Measurements from ENCODE around the gene MEGF11.

Gene MEGF11

DNA sequence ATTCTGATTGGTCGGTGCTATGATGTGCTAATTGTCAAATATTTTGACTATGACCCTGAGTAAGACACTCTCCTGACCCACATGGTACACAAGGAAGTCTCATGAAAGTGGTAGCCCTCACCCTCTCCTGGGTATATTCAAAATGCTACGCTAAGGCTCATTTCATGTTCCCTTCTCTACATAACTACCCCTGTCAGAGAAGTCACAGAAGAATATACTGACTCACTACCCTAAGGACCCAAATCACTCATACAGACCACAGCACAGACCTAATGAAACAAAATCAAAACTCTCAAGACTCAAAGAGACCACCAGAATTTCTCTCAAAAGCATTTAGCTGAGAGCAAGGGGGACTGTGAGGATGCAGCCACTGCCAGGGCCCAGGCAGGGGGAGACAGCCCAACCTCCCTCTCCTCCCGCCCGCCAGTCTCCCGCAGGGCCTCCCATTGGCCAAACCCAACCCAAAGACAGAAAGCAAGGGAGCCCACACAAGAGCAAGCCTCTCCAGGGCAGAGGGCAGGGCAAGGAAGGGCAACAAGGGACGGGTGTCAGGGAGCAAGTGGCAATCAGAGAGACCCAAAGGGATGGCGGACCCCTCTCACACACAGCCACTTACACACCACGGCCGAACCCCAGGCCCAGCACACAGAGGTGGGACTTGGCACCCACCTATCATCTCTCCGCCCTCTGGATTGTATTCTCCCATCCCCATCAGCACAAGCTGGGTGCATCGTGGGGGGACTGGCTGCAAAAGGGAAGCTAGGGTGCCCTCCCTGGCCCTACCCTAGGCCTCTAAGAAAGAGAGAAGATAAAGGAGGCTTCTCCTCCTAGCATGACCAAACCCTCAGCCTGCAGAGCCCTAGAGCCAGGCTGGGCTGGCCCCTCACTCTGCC, 41.6 kb downstream of the MEGF11 start:
- no peak for DNase-seq

DNA sequence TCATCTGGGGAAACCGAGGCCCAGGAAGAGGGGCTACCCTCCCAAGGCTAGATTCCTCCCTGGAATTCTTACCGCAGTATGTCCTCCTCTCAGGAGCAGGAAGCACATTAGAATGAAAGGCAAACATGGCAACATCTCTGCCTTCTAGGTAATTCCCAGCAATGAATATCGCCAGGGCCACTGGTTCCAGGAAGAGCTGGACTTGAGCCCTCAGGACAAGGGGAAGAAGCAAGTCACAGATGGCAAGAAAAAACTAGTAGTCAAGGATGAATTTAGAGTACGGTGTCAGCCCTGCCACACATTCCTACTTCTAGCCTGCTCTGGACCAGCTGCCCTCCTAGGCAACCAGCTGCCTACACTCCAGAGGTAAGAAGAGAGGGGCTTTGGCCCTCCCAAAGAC, 42.9 kb downstream of the MEGF11 start:
- DNase-seq: no peak

DNA sequence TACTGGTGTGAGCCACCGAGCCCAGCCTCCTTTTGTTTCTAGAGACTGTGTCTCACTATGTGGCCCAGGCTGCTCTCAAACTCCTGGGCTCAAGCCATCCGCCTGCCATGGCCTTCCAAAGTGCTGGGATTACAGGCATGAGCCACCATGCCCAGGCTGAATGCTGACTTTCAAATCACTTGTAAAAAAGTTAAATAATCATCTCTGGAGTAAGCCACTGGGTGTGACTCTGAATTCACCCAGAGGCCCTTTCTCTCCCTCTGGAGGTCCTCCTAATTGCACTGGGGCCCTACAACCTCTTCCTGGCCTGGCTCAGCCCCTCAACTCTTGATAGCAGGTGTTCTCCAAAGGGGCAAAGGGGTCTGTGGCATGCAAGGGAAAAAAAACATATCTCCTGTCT, 54.8 kb downstream of the MEGF11 start:
- no peak for DNase-seq

DNA sequence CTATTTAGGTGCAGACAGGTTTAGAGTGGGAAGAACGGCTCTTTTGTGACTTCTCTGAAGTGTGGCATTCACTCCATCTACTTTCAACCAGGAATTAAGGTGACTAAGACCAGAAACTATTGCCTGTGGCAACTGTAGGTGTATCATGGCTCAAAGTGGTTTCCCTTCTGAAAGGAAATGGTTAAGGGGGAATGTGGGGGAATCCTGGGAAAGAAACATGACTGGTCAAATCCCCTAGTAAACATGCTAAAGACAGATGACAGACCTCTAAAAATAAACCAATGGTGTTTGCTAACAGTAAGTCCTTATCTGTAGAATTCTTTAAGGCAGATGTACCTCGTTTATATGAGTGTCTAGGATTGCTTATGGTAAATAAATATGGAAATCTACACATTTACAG, 56.9 kb downstream of the MEGF11 start:
- DNase-seq: no peak

DNA sequence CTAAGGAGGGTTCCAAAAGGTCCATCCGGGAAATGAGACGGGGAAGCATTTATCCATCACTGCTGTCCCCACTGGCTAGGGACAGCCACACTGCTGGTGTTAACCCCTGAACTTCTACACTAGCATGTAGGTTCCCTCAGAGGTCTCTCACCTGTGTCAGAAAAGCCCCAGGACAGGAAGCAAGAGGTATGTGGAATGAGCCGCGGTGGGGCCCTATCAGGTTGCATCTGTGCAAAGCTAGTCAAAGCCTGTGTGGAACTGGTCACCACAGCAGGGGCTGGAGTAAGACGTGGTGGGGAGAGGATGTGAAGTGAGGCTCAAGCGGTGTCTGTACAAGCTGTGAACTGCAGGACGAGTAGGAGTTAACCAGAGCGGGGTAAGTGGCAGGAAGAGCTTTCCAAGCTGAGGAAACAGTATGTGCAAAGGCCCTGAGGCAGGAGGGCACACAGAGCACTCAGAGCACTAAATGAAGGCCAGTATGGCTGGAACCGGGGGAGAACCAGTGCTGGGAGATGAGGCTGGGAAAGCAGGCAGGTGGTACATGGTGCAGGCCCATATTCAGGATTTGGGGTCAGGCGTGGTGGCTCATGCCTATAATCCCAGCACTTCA, 57.8 kb downstream of the MEGF11 start:
- no peak for DNase-seq

DNA sequence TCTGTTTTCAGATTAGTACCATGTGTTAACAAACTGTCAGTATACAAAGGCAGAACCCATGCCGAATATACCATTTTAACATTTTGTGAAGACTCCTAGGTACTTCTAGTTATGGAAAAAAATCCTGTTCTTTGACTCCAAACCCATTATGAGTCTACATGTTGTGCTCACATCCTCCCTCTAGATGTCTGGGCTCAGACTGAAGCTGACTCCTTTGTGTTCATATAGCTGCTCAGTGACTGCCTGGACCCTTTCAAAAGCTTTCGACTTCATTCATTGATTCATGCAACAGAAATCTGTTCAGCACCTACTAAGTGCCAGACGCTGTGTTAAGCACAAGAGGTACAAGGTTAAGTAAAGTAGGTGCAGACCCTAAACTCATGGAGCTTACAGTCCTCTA, 60.5 kb downstream of the MEGF11 start:
- DNase-seq: no peak

DNA sequence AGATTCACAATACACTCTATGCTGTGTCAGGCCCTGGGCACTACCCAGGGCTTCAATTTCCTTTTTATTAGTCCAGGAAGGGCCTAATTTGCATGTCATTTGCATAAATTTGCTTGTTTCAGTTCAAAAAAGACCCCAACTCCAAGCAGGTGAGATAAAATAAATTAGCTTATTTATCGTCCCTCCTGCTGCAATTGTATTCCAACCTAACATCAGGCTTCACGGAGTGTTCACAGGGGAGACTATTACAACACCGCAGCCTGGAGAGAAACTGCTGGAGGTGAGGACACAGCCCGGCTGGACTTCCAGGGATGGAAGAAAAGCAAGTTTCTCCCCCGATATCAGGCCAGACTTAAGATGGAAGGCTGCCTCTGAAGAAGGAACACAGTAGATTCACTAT, 62.8 kb downstream of the MEGF11 start:
- DNase-seq: peak; percentile 97

DNA sequence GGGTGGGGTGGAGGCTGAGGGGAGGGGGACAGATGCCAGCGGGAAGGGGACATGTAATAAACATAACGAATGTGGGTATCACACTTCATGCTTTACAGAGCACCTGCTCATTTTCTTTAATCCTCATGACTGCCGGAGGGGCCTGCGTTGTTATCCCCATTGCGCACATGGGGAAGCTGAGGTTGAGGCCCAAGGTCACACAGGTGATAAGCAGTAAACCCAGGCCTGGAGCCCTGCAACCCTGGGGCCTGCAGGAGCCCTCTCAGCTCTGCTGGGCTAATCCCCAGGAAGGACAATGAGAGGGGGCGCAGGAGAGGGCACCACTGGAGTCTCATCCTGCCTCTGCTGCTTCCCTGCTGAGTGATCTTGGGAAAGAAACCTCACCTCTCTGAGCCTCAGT, 64.3 kb downstream of the MEGF11 start:
- DNase-seq: no peak

DNA sequence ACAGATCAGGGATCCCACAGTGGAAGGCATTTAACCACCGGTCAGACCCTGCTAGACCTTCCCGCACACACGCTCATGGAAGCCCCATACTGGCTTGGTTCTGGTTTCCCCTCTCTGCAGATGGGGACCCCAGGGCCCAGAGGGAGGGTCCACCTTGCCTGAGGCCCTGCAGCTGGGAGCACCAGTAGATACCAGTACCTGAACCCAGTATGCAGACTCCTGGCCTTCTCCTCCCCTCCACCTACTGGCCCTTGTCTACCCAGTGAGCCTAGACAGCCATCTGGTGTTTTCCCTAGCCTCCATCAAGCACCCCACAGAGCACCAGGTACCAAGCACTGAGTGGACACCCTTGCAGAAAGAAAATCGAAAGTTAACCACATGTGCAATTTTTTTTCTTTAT, 65.1 kb downstream of the MEGF11 start:
- DNase-seq: peak; percentile 39

DNA sequence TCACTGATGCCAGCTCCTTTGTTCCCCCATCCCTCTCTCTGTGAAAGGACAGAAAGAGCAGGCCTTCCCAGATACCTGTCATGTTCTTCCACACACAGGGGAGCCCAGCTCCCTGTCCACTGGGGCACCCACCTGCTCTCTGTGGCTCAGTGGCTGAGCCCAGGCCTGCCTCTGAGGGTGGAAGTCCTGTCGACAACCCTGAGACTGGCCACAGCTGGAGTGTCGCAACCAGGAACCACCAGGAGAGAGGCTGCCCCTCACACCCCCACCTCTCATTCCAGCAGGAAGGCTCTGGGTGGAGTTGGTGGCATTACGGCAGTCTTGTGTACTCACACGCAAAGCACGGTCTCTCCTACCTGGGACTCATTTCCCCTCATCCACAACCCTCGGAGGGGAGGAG, 66.3 kb downstream of the MEGF11 start:
- DNase-seq: no peak

DNA sequence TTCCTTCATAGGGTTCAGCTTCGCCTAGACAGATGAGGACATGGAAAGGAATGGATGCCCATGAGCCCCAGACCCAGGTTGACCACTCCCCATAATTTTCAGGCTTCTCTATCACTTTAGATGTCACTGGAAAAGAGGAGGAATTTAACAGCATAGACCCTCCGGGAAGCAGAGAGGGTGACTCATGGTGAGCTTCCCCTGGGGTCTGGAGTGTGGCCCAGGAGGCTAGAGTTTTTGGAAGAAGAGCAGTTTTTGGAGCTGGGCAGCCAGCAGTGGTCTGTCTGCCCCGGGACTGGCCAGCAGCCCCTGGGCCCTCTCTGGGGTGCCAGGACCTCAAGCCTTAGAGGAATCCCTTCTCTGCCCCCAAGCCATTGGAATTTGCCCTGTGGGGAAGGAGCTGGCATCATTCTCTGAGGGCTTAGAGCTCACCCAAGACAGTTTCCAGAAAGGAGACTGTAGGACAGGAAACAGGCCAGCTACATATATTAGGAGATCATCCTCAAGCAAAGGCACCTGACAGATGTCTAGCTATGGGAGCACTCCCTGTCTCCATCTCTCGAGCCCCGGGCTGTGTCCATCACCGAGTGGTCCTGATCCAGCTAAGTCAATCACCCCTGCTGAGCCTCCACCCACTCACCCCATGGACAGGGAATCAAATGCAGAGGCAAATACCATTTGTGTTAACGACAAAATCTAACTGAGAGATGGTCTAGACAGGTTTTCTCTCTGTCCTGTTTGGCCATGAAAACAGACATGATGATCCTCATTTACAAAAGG, 67.3 kb downstream of the MEGF11 start:
- DNase-seq: no peak

DNA sequence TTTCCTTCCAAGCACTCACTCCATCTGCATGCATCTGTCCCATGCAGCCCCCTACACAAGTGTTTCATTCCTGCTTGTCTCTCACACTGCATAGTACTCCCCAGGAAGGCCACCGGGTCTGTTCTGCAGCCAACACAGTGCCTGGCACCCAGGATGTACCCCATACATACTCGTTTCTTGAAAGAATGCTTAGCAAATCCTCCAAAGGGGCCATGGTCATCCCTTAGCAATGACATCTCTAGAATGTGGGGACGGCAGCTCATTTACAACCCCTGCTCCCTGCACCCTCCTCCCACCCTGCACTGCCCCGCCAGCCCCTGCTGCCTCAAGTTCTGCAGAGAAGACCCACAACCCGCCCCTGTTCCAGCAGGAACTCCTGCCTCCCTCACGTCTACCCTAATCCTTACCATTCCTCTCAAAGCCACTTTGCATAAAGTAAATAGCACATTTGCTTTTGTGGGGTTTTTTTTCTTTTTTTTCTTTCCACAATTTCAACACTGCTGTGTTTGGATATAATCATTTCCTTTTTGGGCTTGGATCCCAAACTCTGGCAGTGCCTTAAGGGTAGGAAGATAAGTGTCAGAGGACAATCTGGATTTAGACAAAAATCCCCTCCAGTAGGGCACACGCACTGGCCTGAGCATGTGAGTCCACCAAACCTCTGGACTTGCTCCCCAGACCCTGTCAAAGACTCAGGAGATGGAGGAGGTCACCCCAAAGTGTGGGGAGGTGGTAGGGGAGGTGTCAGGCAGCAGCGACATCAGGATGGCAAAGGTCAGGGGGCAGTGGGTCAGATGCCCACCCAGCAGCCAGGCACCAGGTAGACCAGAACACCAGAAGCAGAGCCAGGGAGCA, 68.4 kb downstream of the MEGF11 start:
- no peak for DNase-seq

DNA sequence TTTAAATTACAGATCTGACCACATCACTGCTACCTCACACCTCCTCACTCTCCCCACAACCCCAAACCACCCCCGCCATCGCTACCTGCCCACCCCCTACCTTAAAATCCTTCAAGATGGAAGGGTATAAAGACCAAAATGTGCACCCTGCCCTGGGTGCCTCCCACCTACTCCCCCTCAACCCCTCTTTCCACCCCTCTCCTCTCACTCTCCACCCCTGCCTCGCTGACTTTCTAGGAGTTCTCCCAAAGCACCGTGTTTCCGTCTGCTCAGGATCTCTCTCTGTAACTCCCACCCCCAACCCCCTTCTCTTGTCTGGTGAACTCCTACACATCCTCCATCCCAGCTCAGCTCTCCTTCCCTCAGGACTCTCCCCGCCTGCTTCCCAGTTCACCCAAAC, 69.1 kb downstream of the MEGF11 start:
- no peak for DNase-seq

DNA sequence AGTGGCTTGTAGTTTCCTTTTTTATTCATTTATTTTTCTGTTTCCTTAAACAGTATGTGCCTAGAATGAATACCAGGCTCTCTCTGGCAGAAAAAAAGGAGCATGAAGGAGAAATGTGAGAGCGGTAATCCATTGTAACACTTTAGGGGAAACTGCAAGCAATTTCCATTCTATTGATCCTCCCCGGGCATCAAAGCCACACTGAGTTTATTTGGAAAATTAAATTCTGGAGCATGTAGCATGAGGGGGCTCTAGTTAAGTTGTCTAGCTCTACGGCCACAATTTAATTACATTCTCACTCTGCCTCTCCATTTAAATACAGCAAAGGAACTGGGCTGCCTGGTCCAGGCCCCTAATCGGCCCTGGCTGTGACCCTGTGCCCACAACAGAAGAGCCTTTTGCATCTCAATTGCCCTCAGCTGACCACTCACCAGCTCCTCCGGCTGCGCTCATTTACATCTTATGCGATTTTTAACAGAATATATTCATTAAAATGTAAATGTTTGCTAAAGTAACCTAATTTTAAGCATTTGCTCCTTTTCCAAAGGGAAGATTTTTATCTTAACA, 72.9 kb downstream of the MEGF11 start:
- no peak for DNase-seq

DNA sequence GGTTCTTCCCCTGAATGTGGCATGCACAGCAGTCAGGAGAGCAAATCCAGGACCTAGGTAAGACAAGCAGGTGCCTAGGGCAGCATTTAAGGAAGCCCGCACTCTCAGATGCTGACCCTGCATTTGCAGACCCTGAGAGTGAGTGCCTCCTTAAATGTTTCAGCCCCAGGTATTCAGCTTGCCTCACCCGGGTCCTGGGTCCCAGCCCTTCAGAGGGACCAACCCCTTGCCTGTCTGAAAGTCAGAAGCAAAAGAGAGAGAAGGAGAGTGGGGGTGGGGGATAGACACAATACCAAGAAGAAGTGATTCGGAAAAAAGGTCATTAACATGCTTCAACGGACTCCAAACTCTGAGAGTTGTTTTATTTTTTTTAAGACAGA, 75.0 kb downstream of the MEGF11 start:
- no peak for DNase-seq

DNA sequence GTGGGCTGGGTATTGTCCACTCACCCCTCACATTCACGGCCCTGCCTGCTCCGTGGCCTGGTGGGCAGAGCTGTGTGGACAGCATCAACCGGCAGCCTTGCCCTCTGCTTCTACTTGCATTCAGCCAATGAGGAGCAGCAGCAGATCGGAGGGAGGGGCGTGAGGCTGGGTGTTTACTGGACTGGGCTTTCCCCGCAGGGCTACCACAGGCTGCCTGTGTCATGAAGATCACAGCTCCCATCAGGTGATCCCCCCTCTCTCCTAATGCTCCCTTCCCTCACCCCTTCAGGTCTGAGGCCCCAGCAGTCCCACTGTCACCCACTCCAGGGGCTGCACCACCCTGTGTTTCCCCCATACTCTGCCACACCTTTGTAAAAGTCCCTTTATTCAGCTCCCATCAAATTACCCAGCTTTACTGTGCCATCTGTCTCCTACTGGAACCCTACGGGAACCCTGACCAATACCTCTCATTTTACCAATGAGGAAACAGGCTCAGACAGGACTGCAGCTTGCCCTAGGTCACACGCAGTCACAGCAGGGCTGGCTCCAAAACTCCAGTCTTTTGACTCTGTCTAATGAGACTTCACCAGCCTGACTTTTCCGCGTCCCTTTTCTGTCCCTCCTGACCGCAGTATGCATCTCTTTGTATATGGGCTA, 81.1 kb downstream of the MEGF11 start:
- DNase-seq: no peak

DNA sequence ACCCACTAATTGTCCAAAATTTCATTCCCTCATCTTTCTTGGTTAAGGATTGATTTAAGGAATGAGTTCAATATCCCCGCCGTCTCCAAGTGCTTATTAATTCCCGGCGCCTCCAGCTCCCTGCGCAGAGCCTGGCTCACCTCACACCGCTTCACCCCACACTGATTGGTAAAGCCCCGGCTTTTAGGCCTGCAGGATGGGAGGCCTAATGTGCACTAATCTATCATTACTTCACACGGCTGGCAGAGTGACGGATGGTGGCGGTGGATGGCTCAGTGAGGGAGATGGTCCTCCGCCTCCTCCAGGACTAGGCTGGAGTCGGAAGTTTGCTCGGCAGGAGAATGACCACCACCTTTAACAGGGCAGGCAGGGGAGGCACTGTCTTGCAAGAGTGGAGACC, 81.7 kb downstream of the MEGF11 start:
- DNase-seq: no peak

DNA sequence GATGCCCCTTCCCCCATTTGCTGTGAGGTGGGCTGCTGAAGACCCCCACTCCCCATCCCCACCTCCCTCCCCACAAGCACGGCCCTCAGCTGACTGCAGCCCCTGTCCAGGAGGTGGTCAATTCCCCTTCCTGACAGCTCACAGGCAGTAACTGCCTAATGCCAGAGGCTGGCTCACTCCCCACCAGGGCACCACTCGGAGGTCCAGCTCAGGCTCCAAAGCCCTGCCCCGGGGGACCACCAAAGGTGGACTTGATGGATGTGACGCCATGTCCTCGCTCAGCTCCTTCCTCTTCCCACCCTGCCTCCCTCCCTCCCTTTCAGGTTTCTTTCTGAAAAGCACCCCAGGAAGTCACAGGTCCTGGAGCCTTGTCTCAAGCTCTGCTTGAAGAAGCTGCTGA, 82.8 kb downstream of the MEGF11 start:
- no peak for DNase-seq

DNA sequence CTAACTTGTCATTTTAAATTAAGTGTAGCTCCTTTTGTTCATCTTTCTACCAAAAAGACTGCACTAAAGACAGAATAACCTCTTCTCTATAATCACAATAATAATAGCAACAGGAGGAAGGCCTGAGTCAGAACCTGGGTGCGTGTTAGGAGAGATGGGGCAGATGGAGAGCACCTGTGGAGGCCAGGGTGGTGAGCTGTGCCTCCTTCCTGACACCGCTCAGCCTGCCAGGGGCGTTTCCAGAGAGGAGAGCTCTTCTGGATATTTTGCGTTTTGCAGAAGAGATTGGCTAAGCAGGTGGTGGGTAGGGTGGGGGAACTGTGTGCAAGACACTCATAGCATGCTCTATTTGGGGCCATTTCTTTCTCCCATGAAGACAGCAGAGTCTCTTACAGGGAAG, 83.5 kb downstream of the MEGF11 start:
- no peak for DNase-seq

DNA sequence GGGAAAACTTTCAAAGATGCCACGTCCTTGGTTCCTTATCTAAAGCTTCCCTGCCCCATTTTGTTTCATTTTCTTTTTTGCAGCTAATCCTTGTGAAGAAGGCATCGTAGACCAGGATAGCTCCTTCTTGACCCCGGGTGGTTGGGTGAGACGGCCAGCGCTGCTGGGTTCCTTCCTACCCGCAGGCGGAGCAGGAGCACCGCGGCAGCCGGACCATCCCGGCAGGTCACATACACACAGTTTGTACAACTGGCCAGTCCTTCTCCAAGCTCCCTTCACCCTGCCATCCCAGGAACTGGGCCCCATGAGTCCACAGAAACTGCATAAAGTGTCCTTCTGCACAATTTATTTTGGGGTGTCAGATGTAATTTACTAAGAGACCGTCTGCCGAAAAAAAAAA, 83.9 kb downstream of the MEGF11 start:
- DNase-seq: no peak

DNA sequence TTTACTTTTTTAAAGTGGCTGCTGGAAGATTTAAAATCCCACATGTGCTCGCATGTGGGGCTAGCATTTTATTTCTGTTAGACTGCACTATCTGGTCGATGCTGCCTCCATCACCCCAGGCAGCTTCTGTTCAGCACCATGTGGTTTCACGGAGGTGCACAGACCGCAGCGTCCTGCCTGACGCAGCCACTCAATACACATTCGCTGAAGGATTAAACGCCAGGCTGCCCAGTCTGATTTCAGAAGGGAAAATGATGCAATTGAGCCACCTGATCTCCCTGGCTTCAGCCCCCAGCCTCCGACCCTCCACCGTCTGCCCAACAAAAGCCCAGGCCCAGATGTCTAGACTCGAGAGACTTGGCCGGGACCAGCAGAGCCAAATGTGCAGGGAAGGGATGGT, 84.5 kb downstream of the MEGF11 start:
- no peak for DNase-seq

DNA sequence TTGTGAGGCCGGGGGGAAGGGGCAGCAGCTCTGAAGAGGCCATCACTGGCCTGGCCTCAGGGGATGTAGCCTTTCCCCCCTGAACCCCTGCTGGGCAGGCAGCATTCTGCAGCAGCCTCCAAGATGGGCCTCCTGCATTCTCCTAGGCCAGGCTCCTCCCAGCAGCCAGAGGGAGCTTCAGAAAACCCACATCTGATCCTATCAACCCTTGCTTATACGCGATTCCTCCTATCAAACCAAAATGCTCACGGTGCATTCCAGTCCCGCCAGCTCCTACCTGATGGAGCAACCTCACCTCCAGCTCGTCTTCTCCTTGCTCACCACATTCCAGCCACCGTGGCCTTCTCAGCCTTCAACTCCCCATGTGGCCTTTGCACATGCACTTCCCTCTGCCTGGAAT, 85.7 kb downstream of the MEGF11 start:
- DNase-seq: no peak
